HPDE6-E6E7 (cell line): ENCODE data around the gene OR8A1.
"Not testable (repeated sequence)": the region's sequence is repeated elsewhere in the genome, so short reads cannot be mapped to it uniquely, and the experiment has no call there.

Source experiments
- DNase-seq: peaks from one replicate; pipeline ENCODE4 v3.0.0; 2011; ENCODE audit warnings: missing footprints; ENCODE audit errors: extremely low spot score

OR8A1 gene

GRCh38 chr11:124595302-124595701, 25.5 kb downstream of the OR8A1 start:
- no peak for DNase-seq

- no peak for DNase-seq
These were observed 27.8 kb downstream of the OR8A1 start for GRCh38 chr11:124597626-124598025.

- DNase-seq: no peak
These were observed 31.0 kb downstream of the OR8A1 start for GRCh38 chr11:124600621-124601320.

- no peak for DNase-seq
These were observed 32.4 kb downstream of the OR8A1 start for GRCh38 chr11:124602193-124602592.

- DNase-seq: not testable (repeated sequence)
These were observed 32.9 kb downstream of the OR8A1 start for GRCh38 chr11:124602723-124603122.

- no peak for DNase-seq
These were observed 35.9 kb downstream of the OR8A1 start for GRCh38 chr11:124605719-124606118.

GRCh38 chr11:124608147-124608546, 38.4 kb downstream of the OR8A1 start:
- DNase-seq: no peak

- no peak for DNase-seq
These were observed 40.5 kb downstream of the OR8A1 start for GRCh38 chr11:124610295-124610694.

GRCh38 chr11:124611064-124611463, 41.3 kb downstream of the OR8A1 start, which contains the start of gene PANX3:
Gene PANX3, plus strand, starts transcription at chr11:124611428. Its CDS starts 129 bp downstream, at chr11:124611557.
- DNase-seq: no peak

- no peak for DNase-seq
These were observed 42.2 kb downstream of the OR8A1 start for GRCh38 chr11:124612045-124612444.

- DNase-seq: no peak
These were observed 42.9 kb downstream of the OR8A1 start for GRCh38 chr11:124612567-124613246.

- DNase-seq: no peak
These were observed 49.1 kb downstream of the OR8A1 start for GRCh38 chr11:124618863-124619262.
